ENCODE results near the gene MRPL23.

Gene MRPL23

DNA sequence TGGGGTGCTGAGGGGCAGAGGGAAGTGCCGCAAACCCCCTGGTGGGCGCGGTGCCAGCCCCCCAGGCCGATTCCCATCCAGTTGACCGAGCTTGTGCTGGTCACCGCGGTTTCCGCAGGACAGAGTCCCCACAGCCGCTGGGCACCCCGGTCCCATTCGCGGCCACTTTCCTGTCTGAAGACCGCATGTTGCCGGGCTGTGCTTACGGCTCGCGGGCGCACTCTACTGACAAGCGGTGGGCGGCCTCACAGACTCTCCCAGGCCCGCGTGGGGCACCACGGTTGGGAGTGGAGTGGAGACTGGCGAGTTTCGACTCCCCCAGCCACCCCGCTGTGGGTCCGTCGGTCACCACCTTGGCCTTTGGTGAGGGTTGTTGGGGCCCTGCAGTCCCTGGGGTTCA lies 51.2 kb downstream of the MRPL23 start:
- no peak for DNase-seq

DNA sequence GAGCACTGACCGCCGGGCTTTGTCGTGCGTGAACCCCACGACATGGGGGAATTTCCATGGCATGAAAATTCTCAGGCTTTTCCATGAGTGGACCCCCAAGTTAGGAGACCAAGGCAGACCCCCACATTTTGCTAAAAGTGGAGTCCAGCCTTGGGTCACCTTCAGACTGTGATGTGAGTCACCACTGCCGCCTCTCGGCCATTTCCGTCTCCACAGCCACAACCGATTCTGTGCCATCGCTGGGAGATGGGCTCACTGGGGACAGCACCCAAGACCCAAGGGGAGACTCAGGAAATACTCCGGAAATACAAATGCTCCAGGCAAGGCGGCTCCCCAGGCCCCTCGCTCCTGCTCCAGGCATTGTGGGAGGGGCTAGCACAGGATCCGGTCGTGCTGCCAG lies 51.7 kb downstream of the MRPL23 start:
- DNase-seq: no peak

DNA sequence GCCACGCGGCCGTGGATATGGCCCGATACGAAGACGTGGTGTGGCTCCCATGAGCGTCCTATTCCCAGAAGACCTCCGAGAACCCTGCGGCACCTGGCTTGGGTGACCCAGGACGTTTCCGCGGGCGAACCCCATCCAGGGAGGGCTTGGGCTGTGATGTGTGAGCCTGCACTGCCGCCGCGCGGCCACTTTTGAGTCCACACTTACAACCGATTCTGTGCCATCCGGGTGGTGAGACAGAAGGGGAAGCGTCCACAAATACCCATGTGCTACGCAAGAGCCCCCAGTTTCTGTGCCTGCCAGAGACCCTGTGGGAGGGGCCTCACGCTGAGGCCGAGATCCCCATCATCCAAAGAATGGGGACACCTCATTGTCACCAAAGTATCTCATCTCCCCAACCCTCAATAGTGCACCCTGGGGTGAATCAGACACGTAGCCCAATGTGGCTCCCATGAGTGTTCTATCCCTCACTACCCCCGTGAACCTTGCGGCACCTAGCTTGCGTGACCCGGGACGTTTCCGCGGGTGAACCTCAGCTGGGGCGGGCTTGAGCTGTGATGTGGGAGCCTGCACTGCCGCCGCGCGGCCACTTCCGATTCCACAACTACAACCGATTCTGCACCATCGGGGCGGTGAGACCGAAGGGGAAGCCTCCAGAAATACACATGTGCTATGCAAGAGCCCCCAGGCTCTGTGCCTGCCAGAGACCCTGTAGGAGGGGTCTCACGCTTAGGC lies 55.1 kb downstream of the MRPL23 start:
- no peak for DNase-seq

DNA sequence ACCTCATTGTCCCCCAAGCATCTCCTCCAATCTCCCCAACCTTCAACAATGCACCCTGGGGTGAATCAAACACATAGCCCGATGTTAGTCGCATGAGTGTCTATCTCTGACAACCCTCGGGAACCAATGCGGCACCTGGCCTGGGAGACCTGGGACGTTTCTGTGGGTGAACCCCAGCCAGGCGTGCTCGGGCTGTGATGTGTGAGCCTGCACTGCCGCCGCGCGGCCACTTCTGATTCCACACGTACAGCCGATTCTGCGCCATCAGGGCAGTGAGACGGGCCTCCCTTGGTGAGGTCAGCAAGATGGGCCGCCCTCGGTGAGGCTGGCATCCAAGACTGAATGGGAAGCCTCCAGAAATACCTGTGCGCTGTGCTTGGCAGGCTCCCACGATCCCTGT lies 55.7 kb downstream of the MRPL23 start:
- no peak for DNase-seq

DNA sequence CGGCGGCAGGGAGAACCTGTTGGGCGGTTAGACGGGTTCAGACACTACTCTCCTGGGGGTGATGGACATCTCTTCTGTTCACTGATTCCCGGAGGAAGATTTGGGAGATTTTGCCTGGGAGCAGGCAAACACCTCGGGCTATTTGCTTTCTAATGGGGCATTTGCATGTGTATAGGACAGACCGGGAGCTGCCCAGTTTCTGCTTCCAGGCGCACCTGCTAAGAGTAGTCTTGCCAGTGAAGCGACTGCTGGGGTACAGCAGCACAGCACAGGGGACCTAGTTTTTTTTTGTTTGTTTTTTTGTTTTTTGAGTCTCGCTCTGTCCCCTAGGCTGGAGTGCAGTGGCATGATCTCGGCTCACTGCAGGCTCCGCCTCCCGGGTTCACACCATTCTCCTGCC lies 57.3 kb downstream of the MRPL23 start:
- no peak for DNase-seq
